SK-N-SH (cell line): ENCODE results near the gene EIF3A. TPM values are rescaled to one million over a fixed set of nuclear protein-coding genes. Genes with fewer than 3 reads are reported as not detected.
"Not testable (repeated sequence)": the region's sequence is repeated elsewhere in the genome, so short reads cannot be mapped to it uniquely, and the experiment has no call there.

Source experiments
- CTCF ChIA-PET: fragments of 300-600, 350-600 bp; formaldehyde crosslinking; extraction: SDS; loops from one replicate; lab custom pipeline; 2021; lab: Yijun Ruan, JAX
- POLR2A ChIA-PET: fragments of 350-600 bp; sonication (Branson Sonifier 250); formaldehyde crosslinking; extraction: SDS; loops from one replicate; lab custom pipeline; 2020; ENCODE audit warnings: antibody characterized with exemption, inconsistent platforms; lab: Yijun Ruan, JAX
- DNase-seq: peaks from one replicate; pipeline ENCODE4 v3.0.0; 2012
- H2AFZ ChIP-seq: fragments of 200-600 bp; sonication (generic); 2 replicates; pipeline ENCODE4 v1.8.1; 2016; ENCODE audit warnings: antibody characterized with exemption, mild to moderate bottlenecking, low read depth
- H3F3A ChIP-seq: fragments of 200-600 bp; sonication (generic); replicated peaks from 2 replicates; pipeline ENCODE3; 2016; ENCODE audit warnings: antibody characterized with exemption, mild to moderate bottlenecking; ENCODE audit not compliant: insufficient read depth
- H3K27ac ChIP-seq, 2 experiments: fragments of 200-500 bp in 1 of 2; fragments of 200-600 bp in 1 of 2; sonication (Bioruptor generic) in 1 of 2; sonication (generic), shearing (Covaris generic) in 1 of 2; 2 replicates each; pipeline versions ENCODE4 v1.5.1 to v1.6.1; 2014 to 2016; ENCODE audit warnings: low read depth in 2 of 2, inconsistent platforms in 1 of 2, low read length in 1 of 2, mild to moderate bottlenecking in 1 of 2, mixed read lengths in 1 of 2
- H3K27me3 ChIP-seq: fragments of 200-600 bp; sonication (generic), shearing (Covaris generic); 2 replicates; pipeline ENCODE4 v1.6.1; 2016; ENCODE audit warnings: mixed run types; ENCODE audit not compliant: insufficient read depth
- H3K36me3 ChIP-seq, 2 experiments: fragments of 200-500 bp in 1 of 2; fragments of 200-600 bp in 1 of 2; sonication (Bioruptor generic) in 1 of 2; sonication (generic) in 1 of 2; replicated peaks in 1 of 2; 2 replicates each; pipeline versions ENCODE3 to v1.5.1; 2014 to 2016; ENCODE audit warnings: low read length in 1 of 2, mild to moderate bottlenecking in 1 of 2; ENCODE audit not compliant: insufficient read depth in 2 of 2, control insufficient read depth in 1 of 2
- H3K4me1 ChIP-seq, 2 experiments: fragments of 200-500 bp in 1 of 2; fragments of 200-600 bp in 1 of 2; sonication (Bioruptor generic) in 1 of 2; sonication (generic), shearing (Covaris generic) in 1 of 2; 2 replicates each; pipeline versions ENCODE4 v1.5.1 to v1.6.1; 2014 to 2016; ENCODE audit warnings: low read depth in 1 of 2, low read length in 1 of 2, mixed run types in 1 of 2; ENCODE audit not compliant: insufficient read depth in 2 of 2, control insufficient read depth in 1 of 2
- H3K4me2 ChIP-seq: fragments of 200-600 bp; sonication (generic), shearing (Covaris generic); 2 replicates; pipeline ENCODE4 v1.6.1; 2017; ENCODE audit warnings: mixed run types
- H3K4me3 ChIP-seq, 2 experiments: fragments of 200-500 bp in 1 of 2; fragments of 200-600 bp in 1 of 2; sonication (Bioruptor generic) in 1 of 2; sonication (generic), shearing (Covaris generic) in 1 of 2; 2 replicates each; pipeline versions ENCODE4 v1.5.1 to v1.8.1; 2014 to 2016; ENCODE audit warnings: low read depth in 2 of 2, inconsistent platforms in 1 of 2, low read length in 1 of 2, mild to moderate bottlenecking in 1 of 2, mixed read lengths in 1 of 2, moderate library complexity in 1 of 2
- H3K79me2 ChIP-seq: fragments of 200-600 bp; sonication (generic); 2 replicates; pipeline ENCODE4 v1.8.1; 2017; ENCODE audit warnings: mild to moderate bottlenecking; ENCODE audit not compliant: insufficient read depth
- H3K9ac ChIP-seq: fragments of 200-600 bp; sonication (generic); 2 replicates; pipeline ENCODE4 v1.6.1; 2017; ENCODE audit warnings: mixed run types
- H3K9me2 ChIP-seq: fragments of 200-600 bp; sonication (generic); 2 replicates; pipeline ENCODE4 v1.6.1; 2017; ENCODE audit warnings: mixed run types
- H3K9me3 ChIP-seq: fragments of 200-600 bp; sonication (generic); 2 replicates; pipeline ENCODE4 v1.6.1; 2017; ENCODE audit warnings: mixed run types, mild to moderate bottlenecking, moderate library complexity
- H4K20me1 ChIP-seq: fragments of 200-600 bp; sonication (generic); 2 replicates; pipeline ENCODE4 v1.6.1; 2017; ENCODE audit warnings: mild to moderate bottlenecking, mixed run types; ENCODE audit not compliant: insufficient read depth
- ELF1 ChIP-seq: IDR thresholded peaks from 2 replicates; pipeline ENCODE4 v1.4.0; 2012
- EZH2phosphoT487 ChIP-seq: fragments of 200-600 bp; sonication (generic); IDR thresholded peaks from 2 replicates; pipeline ENCODE4 v1.6.1; 2017; ENCODE audit warnings: low read depth, mixed run types, mild to moderate bottlenecking, antibody characterized with exemption, moderate library complexity, borderline replicate concordance
- FOXJ3 ChIP-seq: sonication (generic); formaldehyde crosslinking; IDR thresholded peaks from 2 replicates; pipeline ENCODE4 v1.5.1; 2020; ENCODE audit warnings: mild to moderate bottlenecking, missing genetic modification reagents
- FOXM1 ChIP-seq: IDR thresholded peaks from 2 replicates; pipeline ENCODE4 v1.4.0; 2012; ENCODE audit warnings: low read depth, mild to moderate bottlenecking
- JUND ChIP-seq: IDR thresholded peaks from 2 replicates; pipeline ENCODE4 v1.4.0; 2012
- MEF2A ChIP-seq: IDR thresholded peaks from 2 replicates; pipeline ENCODE4 v1.4.0; 2012; ENCODE audit warnings: low read depth, borderline replicate concordance
- NFIC ChIP-seq: IDR thresholded peaks from 2 replicates; pipeline ENCODE4 v1.4.0; 2012; ENCODE audit warnings: borderline replicate concordance
- RCOR1 ChIP-seq: fragments of 150-350 bp; IDR thresholded peaks from 2 replicates; pipeline ENCODE4 v1.6.1; 2017; ENCODE audit warnings: antibody characterized with exemption, low read length
- RXRA ChIP-seq: IDR thresholded peaks from 2 replicates; pipeline ENCODE4 v1.4.0; 2012; ENCODE audit warnings: low read depth, mild to moderate bottlenecking, borderline replicate concordance
- SMC3 ChIP-seq: IDR thresholded peaks from 2 replicates; pipeline ENCODE4 v1.6.1; 2012; ENCODE audit warnings: low read depth, low read length, improper control_type of control experiment
- TCF12 ChIP-seq: IDR thresholded peaks from 2 replicates; pipeline ENCODE4 v1.4.0; 2012
- YY1 ChIP-seq: IDR thresholded peaks from 2 replicates; pipeline ENCODE4 v1.4.0; 2012; ENCODE audit warnings: low read depth, mild to moderate bottlenecking
- WGBS: methylation state at CpG from one replicate; pipeline ENCODE4 v1.1.6; 2017; ENCODE audit warnings: low lambda C conversion rate; 5-methylcytosine and 5-hydroxymethylcytosine counted together
- polyA plus RNA-seq, 3 experiments: library from polyadenylated mRNA; depleted of rRNA; stranded (reverse); fragments of >200 nt; gene quantifications; 2 replicates each; pipeline ENCODE4 v1.2.3, GENCODE V29; 2012
- TF ChIP-seq, protein P1 (sequence below): IDR thresholded peaks from 2 replicates; pipeline ENCODE4; 2012
- TF ChIP-seq, protein P2 (sequence below): fragments of 150-350 bp; IDR thresholded peaks from 2 replicates; pipeline ENCODE4 v1.6.1; 2017; ENCODE audit warnings: antibody characterized with exemption, low read length, low read depth, borderline replicate concordance
- TF ChIP-seq, protein P3 (sequence below): fragments of 150-350 bp; IDR thresholded peaks from 2 replicates; pipeline ENCODE4 v1.6.1; 2016; ENCODE audit warnings: mild to moderate bottlenecking, low read depth, low read length
- TF ChIP-seq, protein P4 (sequence below): IDR thresholded peaks from 2 replicates; pipeline ENCODE4 v1.4.0; 2012; ENCODE audit warnings: low read depth

EIF3A gene
- polyA plus RNA-seq, 1 of the 3 experiments (the other 2 are of a cell fraction) = 25.8 TPM

DNA sequence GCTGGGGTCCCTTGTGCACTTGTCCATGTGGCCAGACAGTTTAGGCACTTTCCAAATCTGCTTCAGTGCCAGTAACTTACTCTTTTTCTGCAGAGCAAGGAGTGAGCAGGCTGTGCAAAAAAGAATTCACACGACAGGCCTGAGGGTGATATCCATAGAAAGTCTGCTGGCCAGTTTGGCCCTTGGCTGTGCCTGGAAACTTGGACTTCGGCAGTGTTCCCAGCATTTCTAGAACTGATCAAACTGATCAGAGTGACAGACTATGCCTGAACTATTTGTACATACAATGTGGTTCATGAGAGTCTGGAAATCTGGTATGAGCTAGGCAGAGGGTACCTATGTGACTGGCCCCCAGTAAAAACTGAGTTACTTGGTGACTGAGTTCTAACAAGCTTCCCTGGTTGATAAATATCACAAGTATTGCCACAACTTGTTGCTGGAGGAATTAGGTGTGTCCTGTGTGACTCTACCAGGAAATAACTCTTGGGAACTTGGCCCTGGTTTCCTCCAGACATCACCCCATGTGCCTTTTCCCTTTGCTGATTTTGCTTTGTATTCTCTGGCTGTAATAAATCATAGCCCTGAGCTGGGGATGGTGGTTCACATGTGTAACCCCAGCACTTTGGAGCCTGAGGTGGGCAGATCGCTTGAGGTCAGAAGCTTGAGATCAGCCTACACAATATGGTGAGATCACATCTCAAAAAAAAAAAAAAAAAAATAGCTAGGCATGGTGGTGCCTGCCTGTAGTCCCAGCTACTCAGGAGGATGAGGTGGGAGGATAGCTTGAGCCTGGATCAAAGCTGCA lies 20.0 kb upstream of the EIF3A start:
- Histone ChIP-seq H3K9me2 (no peaks in the 10 kb centered on the region), H3K79me2 (peaks cover 12% of the 10 kb centered on the region), H3K27ac (no peak overlapping the region), H3F3A (peaks cover 5% of the 10 kb centered on the region), H3K27me3 (no peaks in the 10 kb centered on the region), H3K4me3 (no peak overlapping the region), H3K4me1 (peaks cover 3 to 8% of the 10 kb centered on the region in 2 experiments; a peak in 2 of 4 replicates), H3K9ac (no peak overlapping the region), H3K4me2 (no peak overlapping the region), H3K9me3 (no peaks in the 10 kb centered on the region), H2AFZ (no peak overlapping the region), H3K36me3 (no peaks in the 10 kb centered on the region), H4K20me1 (peaks cover 8% of the 10 kb centered on the region; the same call in 1 of the 2 replicates)
- WGBS = 72% methylated on average over 3 of the region's 3 CpGs
- ChIA-PET CTCF (no interaction called here), POLR2A (interaction anchor here (0.6 kb wide), 1 partner anchor 262 kb away, joined by 3 read pairs; no protein-coding TSS in a partner anchor)
- no peak for TF ChIP-seq RXRA
- no peak for DNase-seq

DNA sequence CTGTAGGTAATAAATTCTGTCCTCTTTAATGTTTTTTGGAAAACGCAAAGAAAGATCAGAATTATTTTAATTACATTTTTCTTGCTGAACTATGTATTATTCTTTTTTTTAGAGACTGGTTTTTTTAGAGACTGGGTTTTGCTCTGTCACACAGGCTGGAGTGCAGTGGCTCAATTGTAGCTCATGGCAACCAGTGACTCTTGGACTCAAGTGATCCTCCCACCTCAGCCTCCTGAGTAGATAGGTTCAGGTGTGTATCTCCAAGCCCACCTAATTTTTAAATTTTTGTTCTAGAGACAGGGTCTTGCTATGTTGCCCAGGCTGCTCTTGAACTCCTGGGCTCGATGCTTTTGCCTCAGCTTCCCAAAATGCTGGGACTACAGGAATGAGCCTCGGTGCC lies 18.0 kb upstream of the EIF3A start:
- WGBS = 75% methylated on average over 3 of the region's 3 CpGs
- H3K4me3 ChIP-seq = no peak overlapping the region
- H4K20me1 ChIP-seq = no peaks in the 10 kb centered on the region
- H3K9me2 ChIP-seq = no peaks in the 10 kb centered on the region
- H3K27me3 ChIP-seq = no peaks in the 10 kb centered on the region
- H3K4me2 ChIP-seq = no peak overlapping the region
- no peak for DNase-seq
- peaks cover 5% of the 10 kb centered on the region for H3F3A ChIP-seq
- ChIA-PET POLR2A (no interaction called here), CTCF (no interaction called here)
- no peak overlapping the region for H3K9ac ChIP-seq
- no peaks in the 10 kb centered on the region for H3K79me2 ChIP-seq
- no peak overlapping the region for H2AFZ ChIP-seq
- no peak for TF ChIP-seq MEF2A
- no peak for TF ChIP-seq ELF1
- TF ChIP-seq SMC3 = no peak
- no peak for TF ChIP-seq JUND
- no peak for TF ChIP-seq EZH2phosphoT487
- TF ChIP-seq RXRA = no peak
- TF ChIP-seq TCF12 = no peak
- TF ChIP-seq RCOR1 = no peak
- TF ChIP-seq, protein P1, sequence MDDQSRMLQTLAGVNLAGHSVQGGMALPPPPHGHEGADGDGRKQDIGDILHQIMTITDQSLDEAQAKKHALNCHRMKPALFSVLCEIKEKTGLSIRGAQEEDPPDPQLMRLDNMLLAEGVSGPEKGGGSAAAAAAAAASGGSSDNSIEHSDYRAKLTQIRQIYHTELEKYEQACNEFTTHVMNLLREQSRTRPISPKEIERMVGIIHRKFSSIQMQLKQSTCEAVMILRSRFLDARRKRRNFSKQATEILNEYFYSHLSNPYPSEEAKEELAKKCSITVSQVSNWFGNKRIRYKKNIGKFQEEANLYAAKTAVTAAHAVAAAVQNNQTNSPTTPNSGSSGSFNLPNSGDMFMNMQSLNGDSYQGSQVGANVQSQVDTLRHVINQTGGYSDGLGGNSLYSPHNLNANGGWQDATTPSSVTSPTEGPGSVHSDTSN = no peak
- TF ChIP-seq, protein P2, sequence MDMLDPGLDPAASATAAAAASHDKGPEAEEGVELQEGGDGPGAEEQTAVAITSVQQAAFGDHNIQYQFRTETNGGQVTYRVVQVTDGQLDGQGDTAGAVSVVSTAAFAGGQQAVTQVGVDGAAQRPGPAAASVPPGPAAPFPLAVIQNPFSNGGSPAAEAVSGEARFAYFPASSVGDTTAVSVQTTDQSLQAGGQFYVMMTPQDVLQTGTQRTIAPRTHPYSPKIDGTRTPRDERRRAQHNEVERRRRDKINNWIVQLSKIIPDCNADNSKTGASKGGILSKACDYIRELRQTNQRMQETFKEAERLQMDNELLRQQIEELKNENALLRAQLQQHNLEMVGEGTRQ = no peak
- no peak for TF ChIP-seq FOXJ3 (CRISPR knock-in tag)
- TF ChIP-seq, protein P3, sequence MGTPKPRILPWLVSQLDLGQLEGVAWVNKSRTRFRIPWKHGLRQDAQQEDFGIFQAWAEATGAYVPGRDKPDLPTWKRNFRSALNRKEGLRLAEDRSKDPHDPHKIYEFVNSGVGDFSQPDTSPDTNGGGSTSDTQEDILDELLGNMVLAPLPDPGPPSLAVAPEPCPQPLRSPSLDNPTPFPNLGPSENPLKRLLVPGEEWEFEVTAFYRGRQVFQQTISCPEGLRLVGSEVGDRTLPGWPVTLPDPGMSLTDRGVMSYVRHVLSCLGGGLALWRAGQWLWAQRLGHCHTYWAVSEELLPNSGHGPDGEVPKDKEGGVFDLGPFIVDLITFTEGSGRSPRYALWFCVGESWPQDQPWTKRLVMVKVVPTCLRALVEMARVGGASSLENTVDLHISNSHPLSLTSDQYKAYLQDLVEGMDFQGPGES = no peak
- no peak for TF ChIP-seq YY1
- TF ChIP-seq, protein P4, sequence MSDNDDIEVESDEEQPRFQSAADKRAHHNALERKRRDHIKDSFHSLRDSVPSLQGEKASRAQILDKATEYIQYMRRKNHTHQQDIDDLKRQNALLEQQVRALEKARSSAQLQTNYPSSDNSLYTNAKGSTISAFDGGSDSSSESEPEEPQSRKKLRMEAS = no peak
- TF ChIP-seq FOXM1 = no peak
- no peak for TF ChIP-seq NFIC
- H3K36me3 ChIP-seq = no peaks in the 10 kb centered on the region
- H3K4me1 ChIP-seq = peaks cover 0 to 2% of the 10 kb centered on the region in 2 experiments; a peak in 1 of 4 replicates
- H3K9me3 ChIP-seq = no peaks in the 10 kb centered on the region
- no peak overlapping the region for H3K27ac ChIP-seq

DNA sequence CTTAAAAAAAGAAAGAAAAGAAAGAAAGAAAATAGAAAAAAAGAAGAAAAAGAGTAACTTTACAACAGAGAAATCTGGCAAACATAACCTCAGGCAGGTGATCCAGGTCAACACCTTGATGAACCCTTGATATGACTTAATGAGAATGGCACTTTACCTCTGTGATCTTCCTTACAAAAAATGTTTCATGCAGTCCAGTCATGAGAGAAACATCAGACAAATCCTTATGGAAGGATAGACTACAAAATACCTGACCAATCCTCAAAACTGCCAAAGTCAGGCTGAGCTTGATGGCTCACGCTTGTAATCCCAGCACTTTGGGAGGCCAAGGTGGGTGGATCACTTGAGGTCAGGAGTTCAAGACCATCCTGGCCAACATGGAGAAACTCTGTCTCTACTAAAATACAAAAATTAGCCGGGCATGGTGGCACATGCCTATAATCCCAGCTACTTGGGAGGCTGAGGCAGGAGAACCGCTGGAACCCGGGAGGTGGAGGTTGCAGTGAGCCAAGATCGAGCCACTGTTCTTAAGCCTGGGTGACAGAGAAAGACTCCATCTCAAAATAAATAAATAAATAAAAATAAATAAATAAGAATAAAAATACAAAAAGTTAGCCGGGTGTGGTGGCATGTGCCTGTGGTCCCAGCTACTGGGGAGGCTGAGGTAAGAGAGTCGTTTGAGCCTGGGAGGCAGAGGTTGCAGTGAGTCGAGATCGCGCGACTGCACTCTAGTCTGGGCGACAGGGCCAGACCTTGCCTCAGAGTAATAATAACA lies 16.2 kb upstream of the EIF3A start:
- H3K9me2 ChIP-seq, H3K4me1 ChIP-seq, H4K20me1 ChIP-seq, H3K4me2 ChIP-seq, H3K36me3 ChIP-seq, H3K9ac ChIP-seq, H3K79me2 ChIP-seq, POLR2A ChIA-PET, H3F3A ChIP-seq, DNase-seq, H2AFZ ChIP-seq, H3K27me3 ChIP-seq, H3K27ac ChIP-seq, H3K4me3 ChIP-seq, H3K9me3 ChIP-seq: not testable (repeated sequence)
- WGBS = 88% methylated on average over 12 of the region's 12 CpGs
- CTCF ChIA-PET = interaction anchor here (0.7 kb wide), 1 partner anchor 763 kb away, joined by 3 read pairs; no protein-coding TSS in a partner anchor
